HuH-7.5 (cell line): ENCODE results near the gene LUZP1.

Experiments
- DNase-seq: peaks from one replicate; pipeline ENCODE4 v3.0.0; 2011; ENCODE audit warnings: low spot score

The LUZP1 gene

DNA sequence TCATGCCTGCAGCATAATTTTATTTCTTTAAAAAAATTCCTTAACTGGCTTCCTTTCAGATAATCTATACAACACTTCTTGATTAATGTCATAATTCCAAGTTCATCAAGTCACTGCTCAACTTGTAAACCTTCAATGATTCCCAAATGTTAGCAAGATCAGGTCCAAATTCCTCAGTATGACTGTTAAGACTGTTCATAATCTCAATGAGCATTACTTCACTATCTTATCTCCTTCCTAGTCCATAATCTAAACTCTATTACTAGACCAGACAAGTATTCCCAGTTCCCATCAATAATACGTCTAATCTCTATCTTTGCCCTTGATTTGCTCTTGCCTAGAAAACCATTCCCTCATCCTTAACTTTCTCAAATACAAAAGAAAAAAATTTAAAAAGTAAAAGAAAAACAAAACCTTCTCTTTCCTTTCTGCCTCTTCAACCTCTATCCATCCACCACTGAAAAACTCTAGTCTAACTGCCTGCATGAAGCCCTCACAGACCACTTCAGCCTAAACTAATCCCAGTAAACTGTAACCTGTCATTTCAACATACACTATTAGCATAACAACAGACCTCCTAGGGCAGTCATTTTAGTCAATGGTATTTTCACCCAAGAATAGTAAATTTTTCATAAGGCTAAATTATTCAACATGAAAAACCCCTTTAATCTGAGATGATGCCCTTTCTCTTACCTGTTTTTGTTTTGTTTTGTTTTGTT lies 15.5 kb downstream of the LUZP1 start:
- no peak for DNase-seq

DNA sequence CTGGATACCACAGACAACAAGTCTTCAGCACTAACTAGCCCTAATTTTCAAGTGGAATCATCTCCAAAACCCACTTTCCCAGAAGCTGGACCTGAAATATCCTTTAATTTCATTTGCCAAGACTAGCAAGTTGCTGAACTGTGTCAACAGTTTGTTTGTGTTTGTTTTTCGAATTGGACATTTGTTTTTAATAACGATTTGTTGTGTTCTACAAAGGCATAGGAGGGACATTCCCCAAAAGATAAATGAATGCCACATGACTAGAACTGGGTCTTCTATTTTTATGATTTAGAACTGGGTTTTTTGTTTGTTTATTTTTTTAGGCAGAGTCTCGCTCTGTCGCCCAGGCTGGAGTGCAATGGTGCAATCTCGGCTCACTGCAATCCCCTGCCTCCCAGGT lies 17.9 kb downstream of the LUZP1 start:
- no peak for DNase-seq

DNA sequence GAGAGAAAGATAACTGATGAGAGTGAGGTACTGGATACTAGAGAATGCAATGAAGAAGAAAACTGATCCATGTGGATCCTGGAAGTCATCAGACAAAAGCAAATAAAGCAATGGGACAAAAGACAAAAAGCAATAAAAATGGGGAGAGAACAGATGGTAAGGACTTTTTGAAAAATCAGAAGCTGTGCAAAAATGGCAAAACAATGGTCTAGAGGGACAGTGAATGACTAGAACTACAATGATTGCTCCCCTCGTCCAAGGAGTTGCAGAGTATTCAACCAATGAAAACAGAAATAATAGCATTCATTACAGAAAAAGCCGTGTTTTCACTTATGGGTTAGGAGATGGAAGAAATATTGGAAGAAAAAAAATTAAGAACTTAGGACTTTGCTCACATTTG lies 18.5 kb downstream of the LUZP1 start:
- no peak for DNase-seq

DNA sequence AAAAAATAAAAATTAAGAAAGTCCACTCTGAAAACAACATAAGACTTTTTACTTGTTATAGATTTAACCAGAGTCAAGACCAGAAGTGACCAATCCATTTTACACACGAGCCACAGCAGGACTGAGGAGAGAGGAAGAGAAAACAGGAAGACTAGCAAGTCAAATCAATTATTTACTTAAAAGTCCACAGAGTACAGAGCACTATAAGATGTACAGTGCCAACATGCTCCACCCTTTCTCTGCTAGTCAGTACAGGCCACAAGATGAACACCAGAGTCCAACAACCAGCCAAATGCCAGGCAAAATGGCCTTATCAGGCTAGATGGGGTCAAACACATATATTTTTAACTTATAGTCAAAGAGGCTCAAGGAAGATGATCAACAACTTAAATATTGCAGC lies 19.5 kb downstream of the LUZP1 start:
- no peak for DNase-seq

DNA sequence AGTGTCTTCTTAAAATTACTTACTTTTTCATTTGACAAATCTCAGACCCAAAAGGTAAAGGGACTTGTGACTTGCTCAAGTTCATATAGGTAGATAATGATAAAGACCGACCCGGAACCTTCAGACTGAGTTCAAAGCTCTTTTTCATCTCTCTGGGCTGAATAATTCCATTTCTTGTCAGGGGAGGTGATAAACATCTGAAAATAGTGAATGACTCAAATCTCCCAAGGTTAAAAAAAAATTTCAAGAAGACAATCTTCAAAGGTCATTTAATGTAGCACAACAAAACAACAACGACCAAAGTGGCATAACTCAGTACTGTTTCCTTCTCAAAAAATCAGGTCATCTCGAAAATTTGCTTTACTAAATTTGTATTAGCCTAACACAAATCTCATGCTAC lies 20.6 kb downstream of the LUZP1 start:
- DNase-seq: no peak

DNA sequence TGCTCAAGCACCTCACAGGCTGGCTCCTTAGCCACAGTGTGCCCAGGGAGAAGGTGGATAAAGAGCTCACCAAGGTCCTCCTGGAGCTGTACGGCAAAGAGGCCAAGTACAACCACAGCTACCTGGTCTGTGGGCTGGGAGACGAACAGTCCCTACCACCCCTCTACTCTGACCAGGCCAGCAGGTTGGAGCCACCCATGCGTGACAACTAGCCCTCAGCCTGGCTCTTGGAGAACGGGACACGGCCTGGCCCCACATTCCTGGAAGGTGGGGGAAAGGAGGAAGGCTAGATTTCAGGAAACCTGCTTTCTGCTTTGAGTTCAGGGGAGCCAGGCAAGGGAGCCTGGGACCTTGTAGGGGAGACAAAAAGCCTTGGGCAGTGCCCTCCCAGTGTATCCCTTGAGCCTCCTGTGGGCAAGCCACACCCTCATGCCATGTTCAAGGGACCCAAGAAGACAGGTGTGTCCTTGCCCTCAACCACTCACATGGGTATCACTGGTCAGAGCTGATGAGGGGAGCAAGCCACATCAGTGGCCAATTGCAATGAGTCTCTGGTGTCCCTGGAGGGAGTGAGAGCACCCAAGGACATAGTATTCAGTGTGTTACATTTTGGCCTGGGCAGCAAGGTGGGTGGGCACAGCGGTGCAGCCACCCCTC lies 27.6 kb downstream of the LUZP1 start:
- DNase-seq: no peak

DNA sequence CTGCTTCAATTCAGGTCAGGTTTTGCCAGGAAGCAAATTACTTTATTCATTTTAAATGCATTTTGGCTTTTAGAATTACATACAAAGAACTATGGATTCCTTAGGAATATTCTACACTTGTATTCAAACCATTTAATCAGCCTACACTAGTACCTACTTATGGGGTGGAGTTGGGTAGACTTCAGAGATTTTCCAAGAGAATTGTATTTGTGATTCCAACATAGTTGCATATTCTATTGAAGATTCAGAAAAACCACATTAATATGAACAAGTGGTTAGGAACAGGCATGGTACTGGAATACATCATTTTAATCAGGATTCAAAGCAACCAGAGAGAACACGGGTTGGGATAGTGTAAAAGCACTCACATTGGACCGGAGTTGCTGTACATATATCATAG lies 33.4 kb downstream of the LUZP1 start:
- DNase-seq: no peak

DNA sequence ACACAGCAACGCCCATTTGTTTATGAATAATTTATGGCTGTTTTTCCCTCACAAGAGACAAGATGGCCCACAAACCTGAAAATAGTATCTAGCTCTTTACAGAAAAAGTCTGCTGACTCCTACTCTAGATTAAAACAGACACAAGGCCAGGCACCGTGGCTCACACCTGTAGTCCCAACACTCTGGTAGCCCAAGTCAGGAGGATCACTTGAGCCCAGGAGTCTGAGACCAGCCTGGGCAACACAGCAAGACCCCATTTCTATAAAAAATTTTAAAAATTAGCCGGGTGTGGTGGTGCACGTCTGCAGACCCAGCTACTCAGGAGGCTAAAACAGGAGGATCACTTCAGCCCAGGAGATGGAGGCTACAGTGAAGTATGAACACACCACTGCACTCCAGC lies 34.6 kb downstream of the LUZP1 start:
- DNase-seq: no peak

DNA sequence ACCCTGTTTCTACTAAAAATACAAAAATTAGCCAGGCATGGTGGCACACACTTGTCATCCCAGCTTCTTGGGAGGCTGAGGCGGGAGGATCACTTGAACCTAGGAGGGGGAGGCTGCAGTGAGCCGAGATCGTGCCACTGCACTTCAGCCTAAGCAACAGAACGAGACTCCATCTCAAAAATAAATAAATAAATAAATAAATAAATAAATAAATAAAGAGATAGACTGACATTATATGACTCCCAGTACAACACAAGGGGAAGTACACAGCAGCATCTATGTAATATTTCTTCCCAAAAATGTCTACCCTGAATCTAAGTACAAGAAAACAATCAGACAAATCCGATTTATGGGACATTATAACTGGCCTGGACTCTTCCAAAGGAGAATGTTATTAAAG lies 35.1 kb downstream of the LUZP1 start:
- no peak for DNase-seq

DNA sequence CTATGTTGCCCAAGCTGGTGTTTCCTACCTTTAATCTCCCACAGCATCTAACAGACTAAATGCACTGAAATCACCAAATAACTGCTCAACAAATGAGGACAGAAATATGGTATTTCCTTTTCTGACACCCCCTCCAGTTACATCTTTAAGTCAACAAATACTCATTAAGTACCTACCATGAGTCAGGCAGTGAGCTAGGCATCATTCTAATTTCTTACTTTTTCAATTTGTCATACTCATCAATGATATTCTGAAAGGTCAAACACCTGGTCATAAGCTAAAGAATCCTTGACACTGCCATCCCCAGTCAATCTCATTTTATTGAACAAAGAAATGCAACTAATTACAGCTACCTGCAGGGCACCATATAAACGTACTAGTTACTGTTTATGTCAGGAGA lies 36.6 kb downstream of the LUZP1 start:
- DNase-seq: no peak

DNA sequence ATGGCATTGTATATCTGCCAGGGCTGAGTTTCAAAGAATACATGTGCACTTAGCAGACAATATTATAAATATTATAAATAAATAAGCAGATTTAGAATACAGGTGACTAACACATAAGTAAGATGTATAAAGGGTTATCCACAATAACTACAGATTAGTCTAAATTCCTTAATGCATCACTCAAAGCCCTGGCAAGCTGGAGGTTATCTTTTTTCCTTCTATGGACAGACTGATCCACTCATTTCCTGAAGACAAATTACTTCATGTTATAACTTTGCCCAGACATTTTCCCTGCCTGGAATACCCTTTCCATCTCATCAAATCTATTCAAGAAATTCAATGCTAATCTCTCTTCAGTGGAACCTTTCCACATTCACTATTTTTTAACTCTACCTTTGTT lies 38.8 kb downstream of the LUZP1 start:
- DNase-seq: no peak

DNA sequence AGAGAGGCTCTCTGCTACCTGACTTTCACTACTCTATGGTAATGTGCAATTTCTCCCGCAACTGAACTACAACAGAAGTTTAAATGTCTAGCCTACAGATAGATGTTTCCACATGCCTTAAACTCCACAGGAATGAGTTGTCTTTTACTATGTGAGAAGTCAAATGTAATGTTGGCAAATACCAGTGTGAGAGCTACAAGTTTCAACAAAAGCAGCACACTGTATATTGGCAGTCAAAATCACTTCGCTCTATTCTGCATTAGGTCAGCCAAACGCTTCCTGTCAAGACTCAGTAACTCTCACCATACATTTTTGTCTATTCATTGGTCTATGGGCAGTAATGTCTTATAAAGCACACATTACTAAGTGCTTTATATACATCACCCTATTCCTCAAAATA lies 41.9 kb downstream of the LUZP1 start:
- DNase-seq: no peak

DNA sequence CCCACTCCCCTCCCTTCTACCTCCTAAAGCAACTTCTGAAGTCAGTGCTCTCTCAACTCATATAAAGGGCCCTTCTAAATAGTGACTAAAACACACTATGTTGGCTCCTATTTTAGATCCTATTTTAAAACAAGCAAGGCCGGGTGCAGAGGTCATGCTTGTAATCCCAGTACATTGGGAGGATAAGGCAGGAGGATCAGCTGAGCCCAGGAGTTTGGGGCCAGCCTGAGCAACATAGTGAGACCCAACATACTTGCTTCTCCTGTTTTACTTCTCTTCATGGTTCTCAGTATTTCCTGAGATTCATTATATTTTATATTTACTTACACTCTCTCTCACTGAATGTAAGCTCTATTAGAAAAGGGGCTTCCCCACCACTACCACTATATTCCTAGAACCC lies 42.5 kb downstream of the LUZP1 start:
- no peak for DNase-seq

DNA sequence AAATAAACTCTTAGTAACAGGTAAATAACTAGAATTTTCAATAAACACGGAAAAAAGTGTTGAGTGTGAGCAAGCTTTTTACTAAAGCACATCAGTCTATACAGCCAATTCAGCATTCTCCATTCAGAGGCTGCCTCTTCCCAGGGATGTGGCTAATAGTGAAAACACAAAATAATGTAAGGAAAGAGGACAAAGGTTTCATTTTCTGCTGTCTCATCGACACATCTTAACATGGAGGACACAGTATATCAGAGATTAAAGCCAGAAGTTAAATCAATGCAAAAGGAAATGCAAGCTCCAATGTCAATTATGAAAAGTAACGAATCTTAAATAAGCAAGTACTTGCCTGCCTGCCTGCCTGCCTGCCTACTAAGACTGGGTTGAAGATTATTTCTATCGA lies 43.2 kb downstream of the LUZP1 start:
- no peak for DNase-seq

DNA sequence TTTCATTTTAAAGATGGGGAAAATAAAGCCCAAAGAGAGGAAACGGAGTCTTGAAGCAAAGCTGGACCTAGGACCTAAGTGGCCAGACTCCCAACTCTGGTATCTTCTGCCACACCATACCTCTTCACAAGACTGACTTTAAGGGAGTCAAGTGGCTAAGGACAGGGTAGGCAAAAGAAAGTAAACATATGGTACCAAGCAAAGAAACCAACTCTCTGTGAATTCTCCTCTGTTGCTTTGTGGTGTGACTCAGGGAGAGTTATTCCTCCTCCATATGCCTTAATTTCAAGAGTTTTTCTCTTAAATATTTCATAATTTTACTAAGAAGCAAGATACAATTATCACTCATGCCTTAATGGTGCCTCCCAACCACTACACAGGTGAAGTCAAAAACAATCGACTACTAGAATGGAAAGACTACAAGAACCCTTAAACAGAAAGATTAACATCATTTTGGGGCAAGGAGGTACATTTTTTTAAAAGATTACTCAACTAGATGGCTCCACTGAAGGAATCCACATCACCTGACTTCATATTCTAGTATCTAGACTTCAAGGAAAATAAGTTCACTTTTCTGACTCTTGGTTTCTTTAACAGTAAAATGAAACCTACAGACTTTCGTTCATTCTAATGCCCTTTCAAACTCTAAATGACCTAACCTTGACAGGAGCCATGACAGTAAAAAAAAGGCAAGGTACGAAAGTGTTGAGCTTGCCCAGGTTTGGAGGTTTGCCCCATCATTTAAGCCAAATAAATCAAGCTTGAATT lies 44.2 kb downstream of the LUZP1 start:
- DNase-seq: no peak

DNA sequence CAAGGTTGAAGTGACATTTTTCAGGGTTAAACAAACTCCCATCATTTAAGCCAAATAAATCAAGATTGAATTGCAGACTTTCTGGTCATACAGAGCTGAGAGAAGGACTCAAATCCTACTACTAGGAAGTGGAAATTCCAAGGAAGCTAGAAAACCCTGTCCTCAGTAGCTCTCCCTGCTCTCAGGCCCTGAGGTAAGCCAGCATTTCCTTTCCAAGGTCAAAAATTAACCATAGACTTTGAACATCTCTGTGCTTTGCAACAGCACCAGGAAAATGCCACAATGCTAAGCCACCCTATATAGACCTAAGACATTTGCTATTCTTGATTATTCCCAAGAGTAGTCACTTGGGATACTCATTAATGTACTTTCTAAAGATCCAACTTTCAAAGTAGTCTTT lies 45.1 kb downstream of the LUZP1 start:
- no peak for DNase-seq

DNA sequence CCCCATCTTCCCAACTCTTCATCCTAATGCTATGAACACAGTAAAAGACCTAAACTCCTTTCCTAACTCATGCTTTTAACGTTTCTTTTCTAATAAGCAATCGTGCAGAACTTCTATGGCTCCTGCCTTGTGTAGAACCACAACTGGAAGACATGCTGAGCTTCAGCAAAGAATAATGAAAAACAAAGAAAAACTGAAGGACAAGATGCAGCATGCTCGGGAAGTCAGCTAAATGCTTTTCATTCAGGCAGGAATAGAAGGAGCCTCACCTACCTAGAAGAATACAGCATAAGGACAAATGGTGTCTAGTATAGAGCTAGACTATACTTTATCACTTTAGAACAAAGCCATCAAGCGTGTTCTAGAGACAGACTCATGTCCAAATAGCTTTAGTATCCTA lies 45.9 kb downstream of the LUZP1 start:
- no peak for DNase-seq

DNA sequence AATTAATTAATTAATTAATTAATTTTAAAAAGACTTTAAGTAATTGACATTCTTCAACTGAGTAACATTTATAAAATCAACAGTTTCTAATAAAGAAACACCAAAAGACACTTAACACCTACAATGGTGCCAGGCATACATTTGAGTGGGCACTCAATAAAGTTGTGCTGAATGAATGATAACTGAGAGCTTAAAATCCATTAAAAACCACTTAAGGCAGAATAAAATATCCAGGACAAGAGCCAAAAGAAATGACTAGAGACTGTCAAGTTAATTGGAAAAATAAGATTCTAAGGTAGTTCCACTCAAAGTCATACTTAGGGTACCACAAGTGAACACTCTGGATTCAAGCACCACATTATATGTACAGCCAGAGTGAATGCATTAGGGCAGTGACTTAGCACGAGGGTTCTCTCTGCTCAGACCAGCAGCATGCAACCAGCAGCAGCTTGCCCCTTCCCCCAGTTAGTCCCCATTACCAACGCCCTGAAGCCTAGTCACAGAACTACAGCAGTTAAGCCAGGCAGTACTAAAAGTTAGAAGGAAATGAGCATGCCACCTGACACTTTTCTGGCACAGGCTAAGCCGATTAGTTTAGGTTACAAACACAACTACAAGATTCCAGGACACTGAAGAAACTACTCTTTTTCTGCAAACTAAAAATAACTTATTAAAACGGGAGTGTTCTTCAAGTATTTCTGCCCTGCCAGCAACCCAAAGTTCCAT lies 46.5 kb downstream of the LUZP1 start:
- DNase-seq: no peak

DNA sequence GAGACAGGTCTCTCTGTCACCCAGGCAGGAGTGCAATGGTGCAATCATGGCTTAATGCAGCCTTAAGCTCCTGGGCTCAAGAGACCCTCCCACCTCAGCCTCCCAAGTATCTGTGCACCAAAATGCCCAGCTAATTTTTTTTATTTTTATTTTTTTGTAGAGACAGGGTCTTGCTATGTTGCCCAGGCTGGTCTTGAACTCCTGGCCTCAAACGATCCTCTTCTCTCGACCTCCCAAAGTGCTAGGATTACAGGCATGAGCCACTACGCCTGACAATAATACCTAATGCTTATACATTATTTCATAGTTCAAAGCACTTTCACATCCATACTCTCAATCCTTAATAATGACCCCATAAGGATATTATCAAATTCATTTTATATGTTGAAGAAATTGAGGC lies 48.3 kb downstream of the LUZP1 start:
- DNase-seq: no peak

DNA sequence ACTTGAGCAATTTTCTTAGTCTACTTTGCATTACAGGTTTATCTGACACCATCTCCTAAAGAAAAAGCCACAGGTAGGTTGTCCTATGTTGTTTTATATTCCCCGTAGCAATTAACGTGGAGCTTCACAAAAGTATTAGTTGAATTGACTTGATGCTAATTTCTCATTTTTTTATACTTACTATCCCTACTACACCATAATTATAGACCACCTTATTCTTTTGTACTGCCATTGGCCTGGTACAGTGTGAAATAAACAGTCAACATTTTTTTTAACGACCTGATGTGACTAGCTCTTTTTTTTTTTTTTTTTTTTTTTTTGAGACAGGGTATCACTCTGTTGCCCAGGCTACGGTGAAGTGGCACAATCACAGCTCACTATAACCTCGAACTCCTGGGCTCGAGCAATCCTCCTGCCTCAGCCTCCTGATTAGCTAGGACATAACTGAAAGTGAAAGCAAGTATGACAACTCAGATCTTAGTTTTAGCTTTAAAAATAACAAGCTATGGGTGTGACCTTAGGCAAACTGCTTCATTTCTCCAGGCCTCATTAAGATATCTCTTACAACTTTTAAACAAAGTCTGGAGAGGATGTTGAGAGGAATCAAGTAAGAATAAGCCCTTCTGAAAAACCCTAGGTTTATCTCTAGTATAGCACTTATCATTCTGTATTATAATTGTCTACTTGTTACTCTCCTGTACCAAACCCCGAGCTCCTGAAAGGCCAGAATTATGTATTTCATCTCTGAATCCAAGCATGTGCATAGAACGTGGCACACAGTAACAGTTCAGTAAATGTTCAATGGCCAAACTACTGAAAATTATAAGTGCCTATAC lies 49.5 kb downstream of the LUZP1 start:
- no peak for DNase-seq

DNA sequence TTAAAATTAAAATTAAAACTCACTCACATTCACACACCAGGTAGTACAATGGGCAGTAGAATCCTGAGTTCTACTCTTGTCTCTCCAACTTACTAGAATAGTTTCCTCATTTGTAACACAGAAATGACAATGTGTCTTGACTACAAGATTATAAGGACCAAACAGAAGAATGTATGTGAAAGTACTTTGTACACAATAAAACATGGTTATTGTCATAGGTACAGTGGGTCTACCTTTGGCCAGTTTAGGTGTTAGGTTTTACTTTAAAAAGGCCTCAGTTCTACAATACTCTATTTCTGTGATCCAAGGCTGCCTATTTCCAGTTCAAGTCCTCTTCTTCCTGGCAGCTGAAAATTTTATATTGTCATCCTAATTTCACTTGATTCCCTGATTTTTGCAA lies 50.2 kb downstream of the LUZP1 start:
- no peak for DNase-seq
